HL-60 (cell line): Measurements from ENCODE around the gene GET4.

Source experiments
- TF ChIP-seq, protein P1 (sequence below): IDR thresholded peaks from one replicate; pipeline ENCODE4 v1.5.1; 2011; ENCODE audit warnings: low read length, control low read depth, inconsistent platforms; ENCODE audit not compliant: insufficient read depth
- TF ChIP-seq, protein P2 (sequence below): IDR thresholded peaks from 2 replicates; pipeline ENCODE4 v1.6.1; 2012; ENCODE audit warnings: low read depth; ENCODE audit not compliant: insufficient replicate concordance

DNA sequence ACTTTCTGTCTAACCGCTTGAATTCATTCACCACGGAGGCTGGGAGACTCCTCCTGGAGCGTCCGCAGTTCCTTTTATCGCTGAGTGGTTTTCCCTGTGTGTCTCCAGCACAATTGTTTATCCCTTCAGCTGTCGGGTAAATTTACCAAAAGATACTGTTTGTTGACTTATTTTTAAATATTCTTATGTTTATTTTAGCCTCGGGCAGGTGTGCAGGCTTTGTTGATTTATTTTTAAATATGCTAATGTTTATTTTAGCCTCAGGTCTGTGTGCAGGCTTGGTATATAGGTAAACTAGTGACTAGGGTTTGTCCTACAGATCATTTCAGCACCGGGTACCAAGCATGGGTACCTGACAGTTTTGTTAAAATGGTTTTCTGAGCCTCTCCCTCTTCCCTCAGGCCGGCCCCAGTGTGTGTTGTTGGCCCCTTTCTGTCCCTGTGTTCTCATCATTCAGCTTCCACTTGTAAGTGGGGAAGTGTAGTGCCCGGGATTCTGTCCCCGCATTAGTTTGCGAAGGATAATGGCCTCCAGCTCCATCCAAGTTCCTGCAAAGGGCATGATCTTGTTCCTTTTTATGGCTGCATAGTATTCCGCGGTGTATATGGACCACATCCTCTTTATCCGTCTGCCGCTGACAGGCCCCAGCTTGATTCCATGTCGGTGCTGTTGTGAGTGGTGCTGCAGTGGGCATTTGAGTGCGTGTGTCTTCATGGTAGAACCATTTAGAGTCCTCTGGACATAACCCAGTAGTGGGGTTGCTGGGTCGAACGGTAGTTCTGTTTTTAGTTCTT, 5.3 kb downstream of the GET4 start:
- TF ChIP-seq, protein P1, sequence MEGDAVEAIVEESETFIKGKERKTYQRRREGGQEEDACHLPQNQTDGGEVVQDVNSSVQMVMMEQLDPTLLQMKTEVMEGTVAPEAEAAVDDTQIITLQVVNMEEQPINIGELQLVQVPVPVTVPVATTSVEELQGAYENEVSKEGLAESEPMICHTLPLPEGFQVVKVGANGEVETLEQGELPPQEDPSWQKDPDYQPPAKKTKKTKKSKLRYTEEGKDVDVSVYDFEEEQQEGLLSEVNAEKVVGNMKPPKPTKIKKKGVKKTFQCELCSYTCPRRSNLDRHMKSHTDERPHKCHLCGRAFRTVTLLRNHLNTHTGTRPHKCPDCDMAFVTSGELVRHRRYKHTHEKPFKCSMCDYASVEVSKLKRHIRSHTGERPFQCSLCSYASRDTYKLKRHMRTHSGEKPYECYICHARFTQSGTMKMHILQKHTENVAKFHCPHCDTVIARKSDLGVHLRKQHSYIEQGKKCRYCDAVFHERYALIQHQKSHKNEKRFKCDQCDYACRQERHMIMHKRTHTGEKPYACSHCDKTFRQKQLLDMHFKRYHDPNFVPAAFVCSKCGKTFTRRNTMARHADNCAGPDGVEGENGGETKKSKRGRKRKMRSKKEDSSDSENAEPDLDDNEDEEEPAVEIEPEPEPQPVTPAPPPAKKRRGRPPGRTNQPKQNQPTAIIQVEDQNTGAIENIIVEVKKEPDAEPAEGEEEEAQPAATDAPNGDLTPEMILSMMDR = no peak
- TF ChIP-seq, protein P2, sequence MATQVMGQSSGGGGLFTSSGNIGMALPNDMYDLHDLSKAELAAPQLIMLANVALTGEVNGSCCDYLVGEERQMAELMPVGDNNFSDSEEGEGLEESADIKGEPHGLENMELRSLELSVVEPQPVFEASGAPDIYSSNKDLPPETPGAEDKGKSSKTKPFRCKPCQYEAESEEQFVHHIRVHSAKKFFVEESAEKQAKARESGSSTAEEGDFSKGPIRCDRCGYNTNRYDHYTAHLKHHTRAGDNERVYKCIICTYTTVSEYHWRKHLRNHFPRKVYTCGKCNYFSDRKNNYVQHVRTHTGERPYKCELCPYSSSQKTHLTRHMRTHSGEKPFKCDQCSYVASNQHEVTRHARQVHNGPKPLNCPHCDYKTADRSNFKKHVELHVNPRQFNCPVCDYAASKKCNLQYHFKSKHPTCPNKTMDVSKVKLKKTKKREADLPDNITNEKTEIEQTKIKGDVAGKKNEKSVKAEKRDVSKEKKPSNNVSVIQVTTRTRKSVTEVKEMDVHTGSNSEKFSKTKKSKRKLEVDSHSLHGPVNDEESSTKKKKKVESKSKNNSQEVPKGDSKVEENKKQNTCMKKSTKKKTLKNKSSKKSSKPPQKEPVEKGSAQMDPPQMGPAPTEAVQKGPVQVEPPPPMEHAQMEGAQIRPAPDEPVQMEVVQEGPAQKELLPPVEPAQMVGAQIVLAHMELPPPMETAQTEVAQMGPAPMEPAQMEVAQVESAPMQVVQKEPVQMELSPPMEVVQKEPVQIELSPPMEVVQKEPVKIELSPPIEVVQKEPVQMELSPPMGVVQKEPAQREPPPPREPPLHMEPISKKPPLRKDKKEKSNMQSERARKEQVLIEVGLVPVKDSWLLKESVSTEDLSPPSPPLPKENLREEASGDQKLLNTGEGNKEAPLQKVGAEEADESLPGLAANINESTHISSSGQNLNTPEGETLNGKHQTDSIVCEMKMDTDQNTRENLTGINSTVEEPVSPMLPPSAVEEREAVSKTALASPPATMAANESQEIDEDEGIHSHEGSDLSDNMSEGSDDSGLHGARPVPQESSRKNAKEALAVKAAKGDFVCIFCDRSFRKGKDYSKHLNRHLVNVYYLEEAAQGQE = no peak
